ENCODE results near the gene PPDPF. TPM values are rescaled to one million over a fixed set of nuclear protein-coding genes. Genes with fewer than 3 reads are reported as not detected.

PPDPF gene
- polyA plus RNA-seq, 3 donors = 13.4 to 39.9 (median 26.1) TPM

DNA sequence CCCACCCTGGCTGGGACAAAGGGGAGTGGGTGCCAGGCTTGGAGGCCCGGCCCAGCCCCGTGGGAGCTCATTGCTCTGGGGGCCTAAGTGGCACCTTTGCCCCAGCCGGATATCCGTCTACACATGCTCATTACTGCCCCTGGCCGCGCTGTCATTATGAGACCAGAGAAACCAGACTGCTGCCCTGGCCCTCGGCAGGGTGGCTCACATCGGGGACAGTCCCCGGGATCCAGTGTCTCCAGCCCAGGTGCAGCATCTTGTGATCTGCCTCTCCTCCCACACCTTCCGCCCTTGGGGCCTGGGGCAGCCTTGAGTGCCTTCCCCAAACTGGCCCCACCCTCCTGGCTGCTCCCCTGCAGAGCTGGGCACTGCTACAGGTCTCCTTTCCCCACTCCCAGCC is 22.1 kb downstream of the PPDPF start:
- Mint-ChIP-seq H3K4me1 (peaks cover 6% of the 10 kb centered on the region), H3K36me3 (no peaks in the 10 kb centered on the region), H3K9me3 (peaks cover 0 to 1% (median 0%) of the 10 kb centered on the region in 7 donors), H3K27ac (no peak overlapping the region), H3K4me3 (no peak overlapping the region), H3K27me3 (ENCODE audit: low read depth in 3 of 3) (peaks cover 16 to 50% (median 17%) of the 10 kb centered on the region in 3 donors)
- no peaks in the 10 kb centered on the region for H4K20me1 ChIP-seq (ENCODE audit: insufficient read depth, low read length)
- no peaks in the 10 kb centered on the region for H3K79me2 ChIP-seq (ENCODE audit: insufficient read depth, low read length)
- DNase-seq = no peak
- no peak overlapping the region for H3K9ac ChIP-seq (ENCODE audit: insufficient read depth, low read length, poor library complexity, severe bottlenecking)
- no peak overlapping the region for H3K4me2 ChIP-seq (replicated peaks; ENCODE audit: extremely low read depth, low read length, poor library complexity, severe bottlenecking)
- H3K27me3 ChIP-seq (ENCODE audit: control insufficient read depth in 2 of 2, insufficient read depth in 2 of 2, low read length in 2 of 2) = peaks cover 0 to 42% of the 10 kb centered on the region in 2 donors
- H2AFZ ChIP-seq (ENCODE audit: insufficient read depth, low read depth, low read length, poor library complexity, severe bottlenecking) = no peak overlapping the region
- no peaks in the 10 kb centered on the region for H3K9me3 ChIP-seq (replicated peaks in 1 of 2; ENCODE audit: control insufficient read depth in 1 of 2, insufficient read depth in 1 of 2, low read length in 2 of 2)
- 90% methylated on average over 10 of the region's 10 CpGs for WGBS (ENCODE audit: insufficient coverage)
- TF ChIP-seq, protein P1, sequence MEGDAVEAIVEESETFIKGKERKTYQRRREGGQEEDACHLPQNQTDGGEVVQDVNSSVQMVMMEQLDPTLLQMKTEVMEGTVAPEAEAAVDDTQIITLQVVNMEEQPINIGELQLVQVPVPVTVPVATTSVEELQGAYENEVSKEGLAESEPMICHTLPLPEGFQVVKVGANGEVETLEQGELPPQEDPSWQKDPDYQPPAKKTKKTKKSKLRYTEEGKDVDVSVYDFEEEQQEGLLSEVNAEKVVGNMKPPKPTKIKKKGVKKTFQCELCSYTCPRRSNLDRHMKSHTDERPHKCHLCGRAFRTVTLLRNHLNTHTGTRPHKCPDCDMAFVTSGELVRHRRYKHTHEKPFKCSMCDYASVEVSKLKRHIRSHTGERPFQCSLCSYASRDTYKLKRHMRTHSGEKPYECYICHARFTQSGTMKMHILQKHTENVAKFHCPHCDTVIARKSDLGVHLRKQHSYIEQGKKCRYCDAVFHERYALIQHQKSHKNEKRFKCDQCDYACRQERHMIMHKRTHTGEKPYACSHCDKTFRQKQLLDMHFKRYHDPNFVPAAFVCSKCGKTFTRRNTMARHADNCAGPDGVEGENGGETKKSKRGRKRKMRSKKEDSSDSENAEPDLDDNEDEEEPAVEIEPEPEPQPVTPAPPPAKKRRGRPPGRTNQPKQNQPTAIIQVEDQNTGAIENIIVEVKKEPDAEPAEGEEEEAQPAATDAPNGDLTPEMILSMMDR (IDR thresholded peaks at IDR 0.05) = no peak
- H3K36me3 ChIP-seq (replicated peaks in 1 of 2; ENCODE audit: control insufficient read depth in 1 of 2, insufficient read depth in 2 of 2, low read length in 2 of 2) = no peaks in the 10 kb centered on the region
- no peak overlapping the region for H3K27ac ChIP-seq (ENCODE audit: low read depth in 1 of 2, low read length in 2 of 2)
- peaks cover 7 to 12% of the 10 kb centered on the region in 2 donors for H3K4me1 ChIP-seq (ENCODE audit: control insufficient read depth in 1 of 2, insufficient read depth in 2 of 2, low read length in 2 of 2)
- intact Hi-C loops (cut with micrococcal nuclease) = no loop called here
- H3K4me3 ChIP-seq (replicated peaks in 1 of 3; ENCODE audit: low read depth in 2 of 3, low read length in 3 of 3) = no peak overlapping the region

DNA sequence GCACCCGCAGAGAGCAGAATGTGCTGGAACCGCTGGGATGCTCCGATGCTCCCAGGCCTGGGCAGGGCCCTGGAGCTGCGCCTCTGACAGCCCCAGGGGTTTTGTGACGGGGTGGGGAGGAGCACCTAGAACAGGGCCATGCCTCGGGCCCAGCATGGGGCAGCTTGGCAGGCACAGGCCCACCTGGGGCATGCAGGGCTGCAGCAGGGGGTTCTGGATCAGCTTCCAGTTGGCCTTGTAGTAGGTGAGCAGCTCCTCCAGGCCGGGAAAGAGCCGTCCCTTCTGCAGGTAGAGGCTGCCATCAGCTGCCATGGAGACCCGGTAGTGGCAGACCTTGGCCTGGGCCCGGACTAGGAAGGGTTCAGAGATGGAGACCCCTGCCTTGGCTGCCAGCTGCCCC is 22.6 kb downstream of the PPDPF start:
- Histone ChIP-seq H3K4me2 (replicated peaks; ENCODE audit: extremely low read depth, low read length, poor library complexity, severe bottlenecking) (no peak overlapping the region), H3K79me2 (ENCODE audit: insufficient read depth, low read length) (no peaks in the 10 kb centered on the region), H4K20me1 (ENCODE audit: insufficient read depth, low read length) (no peaks in the 10 kb centered on the region), H3K9me3 (replicated peaks in 1 of 2; ENCODE audit: control insufficient read depth in 1 of 2, insufficient read depth in 1 of 2, low read length in 2 of 2) (no peaks in the 10 kb centered on the region), H3K4me3 (replicated peaks in 1 of 3; ENCODE audit: low read depth in 2 of 3, low read length in 3 of 3) (no peak overlapping the region), H3K27me3 (ENCODE audit: control insufficient read depth in 2 of 2, insufficient read depth in 2 of 2, low read length in 2 of 2) (peaks cover 0 to 44% of the 10 kb centered on the region in 2 donors), H3K9ac (ENCODE audit: insufficient read depth, low read length, poor library complexity, severe bottlenecking) (no peak overlapping the region), H2AFZ (ENCODE audit: insufficient read depth, low read depth, low read length, poor library complexity, severe bottlenecking) (no peak overlapping the region), H3K27ac (ENCODE audit: low read depth in 1 of 2, low read length in 2 of 2) (no peak overlapping the region), H3K4me1 (ENCODE audit: control insufficient read depth in 1 of 2, insufficient read depth in 2 of 2, low read length in 2 of 2) (peaks cover 4 to 8% of the 10 kb centered on the region in 2 donors), H3K36me3 (replicated peaks in 1 of 2; ENCODE audit: control insufficient read depth in 1 of 2, insufficient read depth in 2 of 2, low read length in 2 of 2) (no peaks in the 10 kb centered on the region)
- Mint-ChIP-seq H3K9me3 (peaks cover 0 to 1% (median 0%) of the 10 kb centered on the region in 7 donors), H3K4me1 (peaks cover 4% of the 10 kb centered on the region), H3K27me3 (ENCODE audit: low read depth in 3 of 3) (peaks cover 17 to 54% (median 20%) of the 10 kb centered on the region in 3 donors), H3K36me3 (no peaks in the 10 kb centered on the region), H3K27ac (no peak overlapping the region), H3K4me3 (no peak overlapping the region)
- 93% methylated on average over 10 of the region's 10 CpGs for WGBS (ENCODE audit: insufficient coverage)
- intact Hi-C loops (cut with micrococcal nuclease) = no loop called here
- no peak for DNase-seq
- TF ChIP-seq, protein P1 (IDR thresholded peaks at IDR 0.05) = no peak
